ENCODE measurements around the gene CSTF2T.

Gene CSTF2T

DNA sequence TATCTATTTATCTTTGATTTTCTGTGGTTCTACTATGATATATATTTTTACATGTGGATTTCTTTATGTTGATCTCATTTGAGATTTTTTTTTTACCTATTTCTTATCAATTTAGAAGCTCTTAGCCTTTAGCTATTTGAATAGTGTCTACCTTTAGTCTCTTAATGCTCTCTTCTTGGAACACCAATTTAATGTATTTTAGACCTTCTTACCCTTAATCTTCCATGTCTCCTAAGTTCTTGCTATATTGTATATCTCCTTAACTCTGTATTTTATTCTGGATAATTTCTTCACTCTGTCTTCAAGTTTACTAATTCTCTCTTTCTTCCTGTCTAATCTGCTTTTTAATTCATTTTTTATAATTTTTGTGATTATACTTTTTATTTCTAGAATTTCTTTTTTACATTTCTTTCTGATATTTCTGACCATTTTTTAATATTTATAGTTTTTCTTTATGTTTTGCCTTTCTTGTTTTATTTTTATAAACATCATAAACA, 27.3 kb downstream of the CSTF2T start:
- TF ChIP-seq, protein P1, sequence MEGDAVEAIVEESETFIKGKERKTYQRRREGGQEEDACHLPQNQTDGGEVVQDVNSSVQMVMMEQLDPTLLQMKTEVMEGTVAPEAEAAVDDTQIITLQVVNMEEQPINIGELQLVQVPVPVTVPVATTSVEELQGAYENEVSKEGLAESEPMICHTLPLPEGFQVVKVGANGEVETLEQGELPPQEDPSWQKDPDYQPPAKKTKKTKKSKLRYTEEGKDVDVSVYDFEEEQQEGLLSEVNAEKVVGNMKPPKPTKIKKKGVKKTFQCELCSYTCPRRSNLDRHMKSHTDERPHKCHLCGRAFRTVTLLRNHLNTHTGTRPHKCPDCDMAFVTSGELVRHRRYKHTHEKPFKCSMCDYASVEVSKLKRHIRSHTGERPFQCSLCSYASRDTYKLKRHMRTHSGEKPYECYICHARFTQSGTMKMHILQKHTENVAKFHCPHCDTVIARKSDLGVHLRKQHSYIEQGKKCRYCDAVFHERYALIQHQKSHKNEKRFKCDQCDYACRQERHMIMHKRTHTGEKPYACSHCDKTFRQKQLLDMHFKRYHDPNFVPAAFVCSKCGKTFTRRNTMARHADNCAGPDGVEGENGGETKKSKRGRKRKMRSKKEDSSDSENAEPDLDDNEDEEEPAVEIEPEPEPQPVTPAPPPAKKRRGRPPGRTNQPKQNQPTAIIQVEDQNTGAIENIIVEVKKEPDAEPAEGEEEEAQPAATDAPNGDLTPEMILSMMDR (IDR thresholded peaks at IDR 0.05; ENCODE audit: low read depth, low read length, missing control alignments) = no peak
- no peak for DNase-seq (ENCODE audit: extremely low read depth, low read depth)
- H3K4me3 ChIP-seq (replicated peaks; ENCODE audit: low read depth, low read length) = no peak overlapping the region

GRCh38 chr10:51669041-51669440, 30.4 kb downstream of the CSTF2T start:
- TF ChIP-seq, protein P1 (IDR thresholded peaks at IDR 0.05; ENCODE audit: low read depth, low read length, missing control alignments) = no peak

GRCh38 chr10:51668336-51668689, 31.1 kb downstream of the CSTF2T start:
- TF ChIP-seq, protein P1 (IDR thresholded peaks at IDR 0.05; ENCODE audit: low read depth, low read length, missing control alignments) = no peak
- H3K4me3 ChIP-seq (replicated peaks; ENCODE audit: low read depth, low read length) = no peak overlapping the region
- no peak for DNase-seq (ENCODE audit: extremely low read depth, low read depth)

More at GRCh38 chr10:51669041-51669440, 30.4 kb downstream of the CSTF2T start:
- no peak for DNase-seq (ENCODE audit: extremely low read depth, low read depth)
- H3K4me3 ChIP-seq (replicated peaks; ENCODE audit: low read depth, low read length) = no peak overlapping the region

DNA sequence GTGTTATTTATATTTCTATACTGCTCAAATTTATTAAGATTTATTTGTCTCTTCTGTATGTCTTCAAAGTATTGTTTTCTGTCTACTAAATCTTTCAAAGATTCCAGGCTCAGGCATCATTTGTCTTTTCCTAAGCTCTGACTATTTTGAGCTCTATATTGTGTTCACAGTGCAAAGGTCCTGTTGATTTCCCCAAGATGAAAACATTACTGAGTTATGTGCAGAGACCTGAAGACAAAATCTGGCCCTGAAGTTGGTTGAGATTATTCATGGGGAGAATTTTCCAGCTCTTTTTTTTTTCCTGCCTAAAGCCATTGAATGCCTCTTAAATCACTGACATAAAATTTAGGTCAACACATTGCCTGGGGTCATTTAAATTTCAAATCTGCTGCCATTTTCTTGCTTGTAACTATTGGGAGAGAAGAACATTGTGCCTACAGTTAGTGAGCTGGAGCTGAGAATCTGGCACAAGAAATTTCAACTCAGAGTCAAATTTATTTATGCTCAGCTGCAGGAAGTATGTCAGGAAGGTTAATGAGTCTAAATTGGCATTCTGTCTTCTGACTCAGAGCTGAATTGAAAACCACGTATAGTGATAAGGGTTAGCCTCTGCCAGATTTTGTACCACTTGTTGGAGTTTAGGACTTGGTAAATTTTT, 31.6 kb downstream of the CSTF2T start:
- no peak overlapping the region for H3K4me3 ChIP-seq (replicated peaks; ENCODE audit: low read depth, low read length)
- no peak for DNase-seq (ENCODE audit: extremely low read depth, low read depth)
- TF ChIP-seq, protein P1 (IDR thresholded peaks at IDR 0.05; ENCODE audit: low read depth, low read length, missing control alignments) = no peak

GRCh38 chr10:51666456-51666855, 32.9 kb downstream of the CSTF2T start:
- TF ChIP-seq, protein P1 (IDR thresholded peaks at IDR 0.05; ENCODE audit: low read depth, low read length, missing control alignments) = no peak
- no peak overlapping the region for H3K4me3 ChIP-seq (replicated peaks; ENCODE audit: low read depth, low read length)
- DNase-seq (ENCODE audit: extremely low read depth, low read depth) = no peak

DNA sequence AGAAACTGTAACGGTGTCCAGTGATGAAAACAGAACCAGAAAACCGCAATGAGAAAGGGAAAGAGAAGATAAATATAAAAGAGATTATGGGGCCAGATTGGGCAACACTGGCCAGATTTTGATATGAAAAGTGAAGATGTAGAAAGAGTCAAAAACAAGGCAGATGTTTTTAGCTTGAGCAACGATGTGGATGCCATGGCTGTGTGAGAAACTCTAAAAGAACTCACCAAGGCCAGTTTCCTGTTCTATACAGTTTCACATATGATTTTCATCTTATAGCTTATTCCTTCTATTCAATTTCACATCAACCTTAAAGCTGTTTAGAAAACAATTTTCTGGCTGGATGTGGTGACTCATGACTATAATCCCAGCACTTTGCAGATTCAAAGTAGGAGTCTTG, 36.3 kb downstream of the CSTF2T start:
- no peak for DNase-seq (ENCODE audit: extremely low read depth, low read depth)
- TF ChIP-seq, protein P1 (IDR thresholded peaks at IDR 0.05; ENCODE audit: low read depth, low read length, missing control alignments) = no peak
- no peak overlapping the region for H3K4me3 ChIP-seq (replicated peaks; ENCODE audit: low read depth, low read length)

DNA sequence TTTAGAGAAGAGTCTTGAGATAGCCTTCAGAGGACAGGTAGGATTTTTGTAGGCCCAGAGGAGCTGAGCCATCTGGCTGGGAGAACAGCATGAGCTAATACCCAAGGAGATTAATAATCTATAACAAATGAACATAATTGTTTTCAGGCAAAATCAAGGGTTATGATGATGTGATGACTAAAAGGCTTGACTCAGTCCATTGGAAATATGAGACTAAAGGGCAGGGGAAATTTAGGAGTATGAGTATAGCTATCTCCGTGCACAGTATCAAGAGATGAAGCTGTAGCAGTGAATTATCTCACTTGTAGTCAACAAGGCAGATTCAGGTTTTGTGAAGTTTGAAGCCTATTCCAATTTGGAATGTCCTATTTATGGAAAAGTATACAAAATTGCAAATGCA, 40.1 kb downstream of the CSTF2T start:
- H3K4me3 ChIP-seq (replicated peaks; ENCODE audit: low read depth, low read length) = no peak overlapping the region
- TF ChIP-seq, protein P1 (IDR thresholded peaks at IDR 0.05; ENCODE audit: low read depth, low read length, missing control alignments) = no peak
- no peak for DNase-seq (ENCODE audit: extremely low read depth, low read depth)
